IMR-90 (cell line): Measurements from ENCODE around the gene EML1. TPM values are rescaled to one million over a fixed set of nuclear protein-coding genes. Genes with fewer than 3 reads are reported as not detected.

ENCODE experiments used
- ATAC-seq: fragments of 200-7000 bp; cut with Tn5 transposase; 2 replicates; pipeline ENCODE4 v1.9.1; 2020; ENCODE audit warnings: low read depth, mild to moderate bottlenecking, moderate library complexity
- BruUV-seq: library from RNA; stranded (reverse); fragments of 400-500 nt; replicated peaks from 2 replicates; lab custom pipeline; 2021; lab: Mats Ljungman, UMichigan
- CTCF ChIA-PET: fragments of 300-600 bp; formaldehyde crosslinking; extraction: SDS; loops from one replicate; lab custom pipeline; 2021; ENCODE audit warnings: antibody characterized with exemption; lab: Yijun Ruan, JAX
- POLR2A ChIA-PET: fragments of 300-600 bp; sonication (Branson Sonifier 250); formaldehyde crosslinking; loops from one replicate; lab custom pipeline; 2022; ENCODE audit warnings: antibody characterized with exemption; ENCODE audit not compliant: unreplicated experiment; lab: Charles Lee
- DNase-seq: peaks from one replicate; pipeline ENCODE4 v3.0.0; 2013
- H2AFZ ChIP-seq: replicated peaks from 2 replicates; pipeline ENCODE3; 2013; ENCODE audit warnings: low read length, mild to moderate bottlenecking; ENCODE audit not compliant: poor library complexity
- H2AK5ac ChIP-seq: 2 replicates; pipeline ENCODE4 v1.6.1; 2013; ENCODE audit warnings: low read depth, low read length, inconsistent platforms
- H2AK9ac ChIP-seq: replicated peaks from 2 replicates; pipeline ENCODE3; 2013; ENCODE audit warnings: mild to moderate bottlenecking, low read depth, low read length, moderate library complexity; ENCODE audit not compliant: poor library complexity
- H2BK120ac ChIP-seq: 2 replicates; pipeline ENCODE4 v1.6.1; 2013; ENCODE audit warnings: low read depth, low read length, inconsistent platforms
- H2BK15ac ChIP-seq: 3 replicates; pipeline ENCODE4 v1.6.1; 2013; ENCODE audit warnings: low read depth, low read length, inconsistent platforms
- H2BK20ac ChIP-seq: 2 replicates; pipeline ENCODE4 v1.6.1; 2013; ENCODE audit warnings: low read depth, mild to moderate bottlenecking, inconsistent platforms, low read length, moderate library complexity
- H2BK5ac ChIP-seq: 2 replicates; pipeline ENCODE4 v1.6.1; 2013; ENCODE audit warnings: mild to moderate bottlenecking, low read depth, low read length, inconsistent platforms; ENCODE audit not compliant: poor library complexity, severe bottlenecking
- H3K14ac ChIP-seq: replicated peaks from 2 replicates; pipeline ENCODE4 v1.6.1; 2013; ENCODE audit warnings: low read depth, low read length, inconsistent platforms
- H3K18ac ChIP-seq: 2 replicates; pipeline ENCODE4 v1.6.1; 2013; ENCODE audit warnings: low read depth, low read length, control low read depth
- H3K23ac ChIP-seq: 2 replicates; pipeline ENCODE4 v1.6.1; 2013; ENCODE audit warnings: low read depth, low read length, inconsistent platforms
- H3K27ac ChIP-seq: 2 replicates; pipeline ENCODE4 v1.5.1; 2013; ENCODE audit warnings: mild to moderate bottlenecking, control low read depth, low read length; ENCODE audit not compliant: insufficient read depth
- H3K27me3 ChIP-seq: 2 replicates; pipeline ENCODE4 v1.6.1; 2013; ENCODE audit warnings: low read length; ENCODE audit not compliant: control insufficient read depth, insufficient read depth
- H3K36me3 ChIP-seq: 2 replicates; pipeline ENCODE4 v1.6.1; 2013; ENCODE audit warnings: low read length, mixed read lengths; ENCODE audit not compliant: control insufficient read depth, insufficient read depth
- H3K4ac ChIP-seq: 2 replicates; pipeline ENCODE4 v1.6.1; 2013; ENCODE audit warnings: low read depth, low read length, inconsistent platforms
- H3K4me1 ChIP-seq: 2 replicates; pipeline ENCODE4 v1.6.1; 2013; ENCODE audit warnings: low read length, mixed read lengths; ENCODE audit not compliant: control insufficient read depth, insufficient read depth
- H3K4me2 ChIP-seq: 2 replicates; pipeline ENCODE4 v1.6.1; 2013; ENCODE audit warnings: low read depth, mild to moderate bottlenecking, control low read depth, low read length, moderate library complexity
- H3K4me3 ChIP-seq: 2 replicates; pipeline ENCODE4 v1.5.1; 2013; ENCODE audit warnings: low read depth, mild to moderate bottlenecking, control low read depth, low read length, moderate library complexity; ENCODE audit not compliant: insufficient read depth
- H3K56ac ChIP-seq: 2 replicates; pipeline ENCODE4 v1.6.1; 2013; ENCODE audit warnings: low read length, inconsistent platforms; ENCODE audit not compliant: insufficient read depth; ENCODE audit errors: extremely low read depth
- H3K79me1 ChIP-seq, 2 experiments: 2 replicates each; pipeline ENCODE4 v1.6.1; 2013; ENCODE audit warnings: low read length in 2 of 2, inconsistent platforms in 1 of 2, low read depth in 1 of 2
- H3K9ac ChIP-seq: 2 replicates; pipeline ENCODE4 v1.6.1; 2013; ENCODE audit warnings: low read depth, low read length, control low read depth
- H3K9me1 ChIP-seq: 2 replicates; pipeline ENCODE4 v1.6.1; 2013; ENCODE audit warnings: low read length, inconsistent platforms; ENCODE audit not compliant: insufficient read depth
- H3K9me3 ChIP-seq: 2 replicates; pipeline ENCODE4 v1.6.1; 2013; ENCODE audit warnings: low read length; ENCODE audit not compliant: control insufficient read depth, insufficient read depth
- H4K20me1 ChIP-seq: 2 replicates; pipeline ENCODE4 v1.6.1; 2013; ENCODE audit warnings: low read length, inconsistent platforms; ENCODE audit not compliant: insufficient read depth
- H4K5ac ChIP-seq: 2 replicates; pipeline ENCODE4 v1.6.1; 2013; ENCODE audit warnings: mild to moderate bottlenecking, low read depth, low read length, control low read depth
- H4K8ac ChIP-seq, 2 experiments: 2 replicates each; pipeline ENCODE4 v1.6.1; 2013; ENCODE audit warnings: low read depth in 2 of 2, low read length in 2 of 2, control low read depth in 1 of 2, inconsistent platforms in 1 of 2
- H4K91ac ChIP-seq: 2 replicates; pipeline ENCODE4 v1.6.1; 2013; ENCODE audit warnings: low read depth, low read length, inconsistent platforms; ENCODE audit not compliant: insufficient read depth
- BHLHE40 ChIP-seq: fragments of 150-350 bp; IDR thresholded peaks from 2 replicates; pipeline ENCODE4 v1.6.1; 2016; ENCODE audit warnings: mild to moderate bottlenecking, low read depth, low read length
- CEBPB ChIP-seq: IDR thresholded peaks from 2 replicates; pipeline ENCODE4 v1.6.1; 2012; ENCODE audit warnings: low read depth, low read length, improper control_type of control experiment
- FOS ChIP-seq: fragments of 150-350 bp; IDR thresholded peaks from 2 replicates; pipeline ENCODE4 v1.6.1; 2016; ENCODE audit warnings: low read depth, low read length
- WGBS, 2 experiments: methylation state at CpG; one replicate each; pipeline versions ENCODE4 v1.1.5 to v1.1.7; 2013; ENCODE audit warnings: missing lambda C conversion rate in 2 of 2; ENCODE audit not compliant: insufficient read length in 1 of 2; ENCODE audit errors: extremely low coverage in 2 of 2; 5-methylcytosine and 5-hydroxymethylcytosine counted together
- dilution Hi-C: fragments of 300-500 bp; cut with HindIII; formaldehyde crosslinking; loops from one replicate; pipeline ENCODE4 v1.14.3; 2018; ENCODE audit warnings: low sequenced_read_pairs; ENCODE audit not compliant: unreplicated experiment
- in situ Hi-C: fragments of 300-500 bp; cut with MboI; formaldehyde crosslinking; loops from 3 replicates; pipeline ENCODE4 v1.14.3; 2019; ENCODE audit warnings: low sequenced_read_pairs, inconsistent platforms, mixed read lengths
- intact Hi-C: fragments of 100-400 bp; cut with micrococcal nuclease; formaldehyde crosslinking; loops from 2 replicates; pipeline ENCODE4 v1.10.0; 2022
- polyA plus RNA-seq, 3 experiments: library from polyadenylated mRNA; depleted of rRNA; stranded (reverse); fragments of >200 nt; gene quantifications; 2 replicates each; pipeline ENCODE4 v1.2.3, GENCODE V29; 2012; ENCODE audit warnings: low replicate concordance in 1 of 3
- total RNA-seq: library from RNA; depleted of rRNA; stranded (reverse); fragments of >200 nt; gene quantifications from 2 replicates; pipeline ENCODE4 v1.2.3, GENCODE V29; 2012

The EML1 gene
- total and polyA plus RNA-seq, 2 of the 4 experiments (the other 2 are of a cell fraction): 14.0 to 42.3 TPM

- BruUV-seq: no TSS peak
- POLR2A ChIA-PET: no interaction called here
- Histone ChIP-seq H2BK20ac (0 out of 2 replicates have a peak overlapping the region, but pooled peaks have one; percentile 1), H2AFZ (peak overlapping the region; percentile 74), H2BK5ac (no peak overlapping the region), H3K4ac (peak overlapping the region; percentile 24; the same call in 1 of the 2 replicates), H3K56ac (no peak overlapping the region), H3K9me3 (no peaks in the 10 kb centered on the region), H2AK5ac (peak overlapping the region; percentile 10; the same call in 1 of the 2 replicates), H4K5ac (no peak overlapping the region), H2BK15ac (no peak overlapping the region), H3K18ac (no peak overlapping the region), H2AK9ac (peak overlapping the region; percentile 1), H3K4me3 (no peak overlapping the region), H3K9me1 (0 out of 2 replicates have a peak, but pooled peaks cover 7% of the 10 kb centered on the region), H2BK120ac (no peak overlapping the region), H3K4me2 (peak overlapping the region; percentile 66), H4K91ac (no peak overlapping the region), H4K8ac (no peak overlapping the region), H3K79me1 (peaks cover 3 to 10% of the 10 kb centered on the region in 2 experiments; a peak in 3 of 4 replicates), H3K27ac (no peak overlapping the region), H3K23ac (no peak overlapping the region), H3K14ac (0 out of 2 replicates have a peak overlapping the region, but pooled peaks have one; percentile 32), H3K9ac (no peak overlapping the region), H3K27me3 (no peaks in the 10 kb centered on the region), H3K4me1 (peaks cover 8% of the 10 kb centered on the region), H4K20me1 (no peaks in the 10 kb centered on the region), H3K36me3 (no peaks in the 10 kb centered on the region)
- CTCF ChIA-PET: interaction anchor here (1.1 kb wide), 1 partner anchor 140 kb away, joined by 3 read pairs; no protein-coding TSS in a partner anchor
- ATAC-seq: peak; percentile 35
- DNase-seq: peak; percentile 92
- TF ChIP-seq BHLHE40 (peak; percentile 48; the same call in 1 of the 2 replicates), CEBPB (no peak), FOS (peak; percentile 75)
- WGBS, 2 experiments: 53% methylated on average over 10 of the region's 11 CpGs; no CpG with 5 or more reads in 1 of the 2 experiments
- intact Hi-C loops: no loop called here
- in situ Hi-C loops: no loop called here
- dilution Hi-C loops: no loop called here
These were observed 175.1 kb downstream of the EML1 start for GRCh38 chr14:99968191-99968920.
